Esophagus muscularis mucosa (tissue), 3 donors: ENCODE results near the gene ATRNL1.

Source experiments
- CTCF ChIP-seq, 3 experiments: fragments of 200-600 bp in 2 of 3; fragments of 450-650 bp in 1 of 3; sonication (generic) in 2 of 3; IDR thresholded peaks; one replicate each; pipeline ENCODE4 v1.5.1; 2017 to 2019; ENCODE audit warnings: antibody characterized with exemption in 3 of 3, mild to moderate bottlenecking in 2 of 3, moderate library complexity in 1 of 3
- POLR2A ChIP-seq: fragments of 450-650 bp; IDR thresholded peaks from one replicate; pipeline ENCODE4 v1.6.1; 2017; ENCODE audit warnings: antibody characterized with exemption, moderate library complexity, mild to moderate bottlenecking, low read depth

- TF ChIP-seq CTCF (IDR thresholded peaks at IDR 0.05) (no peak), POLR2A (no peak)
Measured at GRCh38 chr10:115883372-115883771, 790.2 kb downstream of the ATRNL1 start.
